ENCODE results near the gene UBE4A. TPM values are rescaled to one million over a fixed set of nuclear protein-coding genes. Genes with fewer than 3 reads are reported as not detected.

Gene UBE4A
- total and polyA plus RNA-seq, 9 of the 15 experiments (the other 6 are each of a cell fraction or from before 2014, with no cell fraction given), result 13.5 to 45.2 (median 26.8) TPM

GRCh38 chr11:118359295-118359958, at the start of gene UBE4A (continued):
- TF ChIP-seq CEBPG (CRISPR knock-in tag; IDR thresholded peaks at IDR 0.05) (peak; percentile 76; the same call in 1 of the 2 replicates), CEBPG (tag; conservative IDR thresholded peaks at IDR 0.05 in 1 of 2, IDR thresholded peaks at IDR 0.05 in 1 of 2) (peak; percentile 90 to 94), ATF3 (IDR thresholded peaks at IDR 0.05) (peak; percentile 100), ATF3 (CRISPR knock-in tag; conservative IDR thresholded peaks at IDR 0.05) (peak; percentile 87), NFRKB (IDR thresholded peaks at IDR 0.05; ENCODE audit: low read depth) (peak; percentile 59; the same call in 1 of the 2 replicates), SRF (CRISPR knock-in tag; IDR thresholded peaks at IDR 0.05) (peak in 1 of 2 experiments; percentile 29; a peak in 1 of 4 replicates), ZNF75A (CRISPR knock-in tag; IDR thresholded peaks at IDR 0.05) (no peak), ZNF121 (CRISPR knock-in tag; conservative IDR thresholded peaks at IDR 0.05) (no peak), IRF2 (CRISPR knock-in tag; IDR thresholded peaks at IDR 0.05) (no peak), MXD1 (CRISPR knock-in tag; IDR thresholded peaks at IDR 0.05; ENCODE audit: borderline replicate concordance, poor library complexity, severe bottlenecking) (no peak), JUNB (CRISPR knock-in tag; conservative IDR thresholded peaks at IDR 0.05) (0 out of 2 replicates have a peak, but pooled peaks have one; percentile 23), ZBTB2 (IDR thresholded peaks at IDR 0.05) (peak; percentile 93), ZNF766 (CRISPR knock-in tag; conservative IDR thresholded peaks at IDR 0.05) (peak; percentile 45; the same call in 1 of the 2 replicates), CHAMP1 (IDR thresholded peaks at IDR 0.05) (peak; percentile 99), HNRNPUL1 (IDR thresholded peaks at IDR 0.05; ENCODE audit: low read length) (no peak), SMARCC2 (IDR thresholded peaks at IDR 0.05; ENCODE audit: low read depth) (no peak), THAP7 (CRISPR knock-in tag; IDR thresholded peaks at IDR 0.05) (no peak), TFAM (CRISPR knock-in tag; conservative IDR thresholded peaks at IDR 0.05) (no peak), NFIC (IDR thresholded peaks at IDR 0.05) (peak; percentile 20; the same call in 1 of the 2 replicates), RBM34 (IDR thresholded peaks at IDR 0.05; ENCODE audit: borderline replicate concordance, insufficient read depth, low read length) (no peak), PCBP2 (IDR thresholded peaks at IDR 0.05; ENCODE audit: low read depth, low read length, poor library complexity, severe bottlenecking) (no peak), FOXM1 (IDR thresholded peaks at IDR 0.05; ENCODE audit: low read depth) (peak; percentile 77), FOXM1 (CRISPR knock-in tag; IDR thresholded peaks at IDR 0.05; ENCODE audit: low read depth) (no peak)

Data from K562 (cell line).